ENCODE measurements around the gene KCNK3.

The KCNK3 gene

GRCh38 chr2:26691161-26691560 lies 1.4 kb upstream of the KCNK3 start:
- DNase-seq (ENCODE audit: low read depth) = no peak

- no peak for DNase-seq (ENCODE audit: low read depth)
Observed at GRCh38 chr2:26691881-26692278, 642 bp upstream of the KCNK3 start.

DNA sequence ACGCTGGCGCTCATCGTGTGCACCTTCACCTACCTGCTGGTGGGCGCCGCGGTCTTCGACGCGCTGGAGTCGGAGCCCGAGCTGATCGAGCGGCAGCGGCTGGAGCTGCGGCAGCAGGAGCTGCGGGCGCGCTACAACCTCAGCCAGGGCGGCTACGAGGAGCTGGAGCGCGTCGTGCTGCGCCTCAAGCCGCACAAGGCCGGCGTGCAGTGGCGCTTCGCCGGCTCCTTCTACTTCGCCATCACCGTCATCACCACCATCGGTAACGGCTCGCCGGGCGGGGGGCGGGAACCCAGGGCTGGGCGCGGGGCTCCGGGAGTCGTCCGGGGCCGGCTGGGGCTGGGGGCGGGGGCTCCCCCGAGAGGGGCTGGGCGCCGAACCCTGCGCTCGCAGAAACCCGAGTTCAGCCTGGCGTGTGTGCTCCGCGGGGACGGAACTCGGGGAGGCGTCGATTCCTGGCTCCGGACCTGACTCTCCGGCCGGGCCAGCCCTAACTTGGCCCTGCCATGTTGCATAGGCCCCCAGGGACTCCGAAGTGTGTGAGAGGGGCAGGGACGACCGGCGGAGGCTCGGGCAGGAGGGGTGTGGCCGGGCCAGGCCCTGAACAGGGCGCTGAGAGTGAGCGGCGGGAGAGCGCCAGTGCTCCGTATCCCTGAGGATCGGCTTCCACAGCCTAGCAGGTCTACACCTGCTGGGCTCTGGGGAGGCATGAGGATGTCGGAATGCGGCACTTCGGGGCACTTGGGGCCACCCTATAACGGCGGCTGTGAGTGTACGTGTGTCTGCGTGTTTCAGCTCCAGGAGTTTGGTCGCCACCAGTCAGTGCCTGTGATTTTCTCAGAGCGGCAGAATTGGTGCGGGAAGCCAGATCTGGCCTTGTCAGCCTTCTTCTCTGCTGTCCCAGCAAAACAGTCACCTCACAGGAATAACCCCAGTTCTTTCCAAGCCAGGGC lies 651 bp downstream of the KCNK3 start:
- DNase-seq (ENCODE audit: low read depth) = no peak

DNA sequence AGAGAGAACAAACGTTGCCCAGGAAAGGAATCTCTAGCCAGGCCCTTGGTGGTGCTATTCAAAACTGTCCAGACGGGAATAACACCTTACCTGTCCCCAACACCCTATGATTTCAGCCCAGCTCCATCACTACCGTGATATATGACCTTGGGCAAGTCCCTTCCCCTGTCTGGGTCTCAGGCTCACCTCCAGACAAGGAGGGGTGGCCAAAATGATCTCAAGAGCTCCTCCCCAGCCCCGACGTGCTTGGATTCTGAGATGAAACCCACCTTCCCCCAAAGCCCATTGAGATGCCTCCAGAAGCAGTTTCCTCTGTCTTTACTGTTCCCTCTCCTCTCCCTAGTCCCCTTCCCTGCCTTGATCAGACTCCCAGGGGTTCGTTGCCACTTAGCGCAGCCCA lies 1.5 kb downstream of the KCNK3 start:
- DNase-seq (ENCODE audit: low read depth) = no peak

DNA sequence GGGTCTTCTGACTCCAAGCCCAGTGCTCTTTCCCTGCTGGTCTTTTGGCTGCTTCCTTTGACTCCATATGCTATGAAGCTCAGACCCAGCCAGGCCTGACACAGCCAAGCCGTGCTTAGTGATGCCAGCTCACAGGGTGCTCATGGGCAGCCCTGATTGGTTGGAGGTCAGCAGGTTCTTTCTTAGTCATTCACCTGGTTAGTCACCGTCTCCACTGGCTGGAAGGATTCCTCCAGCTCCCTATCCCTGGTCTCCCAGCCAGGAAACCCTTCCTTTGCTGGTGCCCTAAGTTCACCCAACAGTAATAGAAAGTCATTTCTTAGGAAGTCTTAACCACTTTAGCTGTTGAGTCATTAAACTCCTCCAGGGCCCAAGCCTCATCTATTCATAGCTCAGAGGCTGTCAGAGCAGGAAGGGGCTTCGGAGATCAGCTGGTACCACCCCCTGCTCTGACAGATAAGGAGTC lies 3.9 kb downstream of the KCNK3 start:
- peak; percentile 4 for DNase-seq (ENCODE audit: low read depth)

- DNase-seq (ENCODE audit: low read depth) = no peak
Observed at GRCh38 chr2:26697425-26697824, 4.9 kb downstream of the KCNK3 start.

- DNase-seq (ENCODE audit: low read depth) = no peak
Observed at GRCh38 chr2:26699295-26699694, 6.8 kb downstream of the KCNK3 start.

DNA sequence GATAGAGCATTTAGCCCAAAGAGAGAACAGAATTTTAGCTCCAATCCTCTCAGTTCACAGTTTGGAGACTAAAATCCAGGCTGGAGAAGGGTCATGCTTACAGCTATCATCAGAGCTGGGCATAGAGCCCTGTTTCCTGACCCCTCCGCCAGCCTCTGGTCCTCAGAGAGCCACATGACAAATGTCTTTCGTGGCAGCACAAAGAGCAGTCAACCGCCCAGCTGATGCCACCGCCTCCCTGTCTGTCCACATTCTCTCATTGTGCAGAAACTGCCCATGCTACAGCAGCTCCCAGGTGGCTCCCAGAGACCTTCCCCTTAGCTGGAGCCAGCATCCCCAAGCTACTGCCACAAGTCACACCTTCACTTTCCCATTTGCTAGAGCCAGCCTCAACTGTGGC lies 7.6 kb downstream of the KCNK3 start:
- no peak for DNase-seq (ENCODE audit: low read depth)

DNA sequence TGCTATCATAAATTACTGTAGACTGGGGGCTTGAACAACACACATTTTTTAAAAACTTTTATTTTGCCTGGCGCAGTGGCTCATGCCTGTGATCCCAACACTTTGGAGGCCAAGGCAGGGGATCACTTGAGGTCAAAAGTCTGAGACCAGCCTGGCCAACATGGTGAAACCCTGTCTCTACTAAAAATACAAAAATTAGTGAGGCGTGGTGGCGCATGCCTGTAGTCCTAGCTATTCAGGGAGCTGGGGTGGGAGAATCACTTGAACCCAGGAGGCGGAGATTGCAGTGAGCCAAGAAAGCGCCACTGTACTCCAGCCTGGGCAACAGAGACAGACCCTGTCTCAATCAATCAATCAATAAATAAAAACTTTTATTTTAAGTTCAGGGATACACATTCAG lies 9.1 kb downstream of the KCNK3 start:
- DNase-seq (ENCODE audit: low read depth) = no peak

DNA sequence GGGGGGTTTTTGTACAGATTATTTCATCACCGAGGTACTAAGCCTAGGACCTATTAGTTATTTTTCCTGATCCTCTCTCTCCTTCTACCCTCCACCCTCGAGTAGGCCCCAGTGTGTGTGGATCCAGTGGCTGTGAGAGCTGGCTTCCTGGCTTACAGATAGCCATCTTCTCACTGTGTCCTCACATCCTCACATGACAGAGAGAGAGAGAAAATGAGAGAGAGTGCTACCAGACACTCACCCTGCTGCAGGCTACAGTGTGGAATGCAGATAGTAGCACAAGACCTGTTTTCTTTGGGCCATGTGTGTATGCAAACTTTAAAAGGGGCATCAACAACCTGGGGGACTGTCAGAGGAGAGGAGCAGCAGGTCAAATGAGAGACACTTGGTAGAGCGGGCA lies 9.5 kb downstream of the KCNK3 start:
- no peak for DNase-seq (ENCODE audit: low read depth)

DNA sequence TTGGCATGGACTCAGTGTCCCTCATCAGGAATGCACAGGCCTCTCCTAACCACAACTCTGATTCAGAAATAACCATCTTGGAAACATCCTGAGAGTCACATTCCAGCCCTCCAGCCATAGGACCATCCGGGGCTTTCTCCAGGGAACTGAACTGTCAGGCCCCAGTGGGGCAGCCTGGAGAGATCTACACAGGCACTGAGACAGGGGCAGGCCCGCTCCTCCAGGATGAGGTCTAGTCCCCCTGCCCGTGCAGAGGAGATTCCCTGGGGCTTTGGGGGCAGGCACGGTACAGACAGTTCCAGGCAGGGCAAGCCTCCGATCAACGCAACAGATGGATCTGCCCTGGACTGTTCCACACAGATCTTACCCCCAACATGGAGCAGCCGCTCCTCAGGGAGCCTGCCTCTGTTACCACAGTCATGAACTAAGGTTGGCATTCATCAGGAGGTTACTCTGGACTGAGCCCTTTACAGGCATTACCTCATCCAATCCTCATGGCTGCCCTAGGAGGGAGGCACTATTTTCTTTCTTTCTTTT lies 12.0 kb downstream of the KCNK3 start:
- no peak for DNase-seq (ENCODE audit: low read depth)

- DNase-seq (ENCODE audit: low read depth) = no peak
Observed at GRCh38 chr2:26705126-26705525, 12.6 kb downstream of the KCNK3 start.

- no peak for DNase-seq (ENCODE audit: low read depth)
Observed at GRCh38 chr2:26706093-26706492, 13.6 kb downstream of the KCNK3 start.

GRCh38 chr2:26706616-26707473 lies 14.3 kb downstream of the KCNK3 start:
- DNase-seq (ENCODE audit: low read depth) = no peak

- DNase-seq (ENCODE audit: low read depth) = no peak
Observed at GRCh38 chr2:26707747-26708146, 15.2 kb downstream of the KCNK3 start.

DNA sequence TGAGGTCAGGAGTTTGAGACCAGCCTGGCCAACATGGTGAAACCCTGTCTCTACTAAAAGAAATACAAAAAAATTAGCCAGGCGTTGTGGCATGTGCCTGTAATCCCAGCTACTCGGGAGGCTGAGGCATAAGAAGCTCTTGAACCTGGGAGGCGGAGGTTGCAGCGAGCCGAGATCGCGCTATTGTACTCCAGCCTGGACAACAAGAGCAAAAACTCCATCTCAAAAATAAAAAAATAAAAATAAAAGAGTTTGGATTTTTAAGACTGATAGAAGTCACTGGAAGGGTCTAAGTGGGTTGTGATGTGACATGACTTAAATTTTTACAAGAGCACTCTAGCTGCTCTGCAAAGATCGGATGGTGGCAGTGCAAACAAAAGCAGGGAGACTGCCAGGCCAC lies 15.9 kb downstream of the KCNK3 start:
- DNase-seq (ENCODE audit: low read depth) = no peak

DNA sequence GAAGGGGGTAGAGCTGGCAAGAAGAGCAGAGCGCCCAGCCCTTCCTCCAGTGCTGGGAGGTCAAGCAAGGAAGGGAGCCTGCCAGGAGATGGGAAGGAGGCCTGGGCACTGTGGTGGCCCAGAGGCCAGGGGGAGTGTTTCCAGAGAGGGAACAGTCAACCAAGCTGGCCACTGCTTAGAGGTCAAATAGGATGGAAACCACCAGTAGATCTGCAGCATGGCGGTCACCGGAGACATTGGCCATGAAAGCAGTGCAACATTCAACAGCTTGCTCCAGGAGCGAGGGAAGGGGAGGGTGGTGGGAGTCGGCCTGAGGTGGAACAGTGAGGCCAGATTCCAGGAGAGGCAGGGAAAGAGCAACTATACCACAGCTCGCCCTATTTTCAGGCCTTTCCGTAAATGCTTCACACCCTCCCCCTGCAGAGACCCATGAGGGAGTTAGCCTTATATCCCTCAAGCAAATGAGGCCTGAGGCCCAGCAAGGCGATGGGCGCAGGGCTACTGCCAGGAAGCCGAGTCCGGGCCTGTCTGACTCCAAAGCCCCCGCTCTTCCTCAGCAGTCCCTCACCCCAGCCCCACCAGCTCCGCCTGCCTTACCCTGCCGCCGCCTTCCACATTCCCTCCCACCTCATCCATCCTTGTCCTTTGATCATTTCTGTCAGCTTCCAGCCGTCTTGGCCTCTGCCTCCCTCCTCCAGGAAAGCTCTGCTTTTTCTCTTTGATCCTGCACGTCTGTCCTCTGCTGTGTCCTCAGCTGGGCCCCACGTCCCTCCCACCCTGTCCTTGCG lies 17.0 kb downstream of the KCNK3 start:
- no peak for DNase-seq (ENCODE audit: low read depth)

DNA sequence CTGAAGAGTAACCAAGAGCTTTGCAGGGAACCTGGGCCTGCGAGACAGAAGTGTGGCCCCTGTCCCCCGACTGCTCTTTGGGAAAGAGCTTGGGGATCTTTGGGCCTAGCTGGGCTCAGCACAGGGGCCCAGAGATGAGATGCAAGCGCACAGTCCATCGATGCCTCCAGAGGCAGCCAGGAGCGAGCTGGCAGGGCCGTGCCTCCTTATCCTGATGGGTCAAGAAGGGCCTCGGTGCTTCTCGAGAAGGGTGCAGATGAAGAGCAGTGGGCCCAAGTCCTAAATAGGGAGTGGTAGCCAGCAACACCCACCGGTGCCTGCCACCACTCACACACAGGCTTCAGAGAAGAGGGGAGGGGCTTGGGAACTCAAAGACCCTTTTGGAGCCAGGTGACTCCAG lies 17.6 kb downstream of the KCNK3 start:
- no peak for DNase-seq (ENCODE audit: low read depth)

GRCh38 chr2:26710743-26711456 lies 18.4 kb downstream of the KCNK3 start:
- DNase-seq (ENCODE audit: low read depth) = no peak

DNA sequence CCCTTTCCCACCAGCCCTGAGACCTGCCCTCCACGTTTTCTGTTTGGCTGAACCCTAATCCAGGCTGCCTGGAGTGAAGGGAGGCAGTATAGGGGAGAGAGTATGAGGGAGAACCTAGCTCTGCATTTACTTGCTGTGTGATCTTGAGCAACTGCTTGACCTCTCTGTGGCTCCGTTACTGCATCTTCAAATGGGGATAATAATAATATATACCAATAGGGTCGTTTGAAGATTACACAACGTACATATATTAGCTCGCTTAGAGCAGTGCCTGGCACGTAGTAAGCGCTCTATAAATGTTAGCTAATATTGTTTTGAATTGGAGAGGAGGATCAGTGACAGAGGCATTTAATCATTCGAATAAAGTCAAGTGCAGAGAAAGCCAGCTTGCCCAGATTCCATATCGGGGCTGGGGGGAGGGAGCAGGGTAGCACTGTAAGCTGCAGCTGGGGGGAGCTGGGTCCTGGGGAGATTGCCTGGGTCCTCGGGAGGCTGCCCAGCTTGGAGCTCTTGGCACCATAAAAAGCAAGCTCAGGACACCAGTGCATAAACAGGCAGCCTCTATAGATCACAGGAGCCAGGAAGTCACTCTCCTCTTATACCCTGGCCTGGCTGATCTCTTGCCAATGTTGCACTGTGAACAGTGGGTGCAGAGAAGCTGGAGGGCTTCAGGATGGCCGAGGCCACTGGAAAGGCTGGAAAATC lies 19.1 kb downstream of the KCNK3 start:
- DNase-seq (ENCODE audit: low read depth) = no peak
